Right lobe of liver (tissue), 6 donors: ENCODE measurements around the gene TGM2. TPM values are rescaled to one million over a fixed set of nuclear protein-coding genes. Genes with fewer than 3 reads are reported as not detected.

ENCODE experiments used
- ATAC-seq, 4 donors: fragments of 200-7000 bp; cut with Tn5 transposase; one replicate each; pipeline ENCODE4 v1.9.1; 2020; ENCODE audit warnings: mild to moderate bottlenecking in 4 of 4, moderate library complexity in 4 of 4
- DNase-seq, 3 donors: peaks; one replicate each; pipeline ENCODE4 v3.0.0-alpha.2; 2020
- H3K27ac ChIP-seq, 3 donors: fragments of 200-600 bp; one replicate each; pipeline ENCODE4 v1.8.0; 2022
- H3K27me3 ChIP-seq, 2 donors: fragments of 200-600 bp; one replicate each; pipeline ENCODE4 v1.8.0; 2022
- H3K36me3 ChIP-seq, 4 donors: fragments of 200-600 bp; sonication (generic) in 1 of 4; one replicate each; pipeline versions ENCODE4 v1.5.1 to v1.8.0; 2017 to 2022; ENCODE audit warnings: control low read depth in 1 of 4
- H3K4me1 ChIP-seq, 4 donors: fragments of 200-600 bp; sonication (generic) in 1 of 4; one replicate each; pipeline versions ENCODE4 v1.5.1 to v1.8.0; 2017 to 2022; ENCODE audit warnings: control low read depth in 1 of 4
- H3K4me3 ChIP-seq, 3 donors: fragments of 200-600 bp; one replicate each; pipeline ENCODE4 v1.8.0; 2022
- H3K9me3 ChIP-seq, 4 donors: fragments of 200-600 bp; sonication (generic) in 1 of 4; one replicate each; pipeline versions ENCODE4 v1.5.1 to v1.8.0; 2017 to 2022; ENCODE audit warnings: control low read depth in 1 of 4
- CTCF ChIP-seq, 4 donors: fragments of 200-600 bp in 3 of 4; fragments of 450-650 bp in 1 of 4; IDR thresholded peaks; one replicate each; pipeline versions ENCODE4 v1.5.1 to v1.8.0; 2016 to 2022; ENCODE audit warnings: antibody characterized with exemption in 4 of 4, mild to moderate bottlenecking in 2 of 4
- POLR2A ChIP-seq: fragments of 450-650 bp; IDR thresholded peaks from one replicate; pipeline ENCODE4 v1.6.1; 2017; ENCODE audit warnings: antibody characterized with exemption, mild to moderate bottlenecking
- WGBS: methylation state at CpG from one replicate; pipeline ENCODE4 v1.1.6; 2018; ENCODE audit warnings: low coverage, low lambda C conversion rate; ENCODE audit not compliant: insufficient coverage; ENCODE audit errors: missing lambda C conversion rate; 5-methylcytosine and 5-hydroxymethylcytosine counted together
- intact Hi-C, 2 donors: fragments of 100-400 bp; cut with DNase I; formaldehyde crosslinking; loops; one replicate each; pipeline versions ENCODE4 v1.11.2 to v1.14.1; 2022
- total RNA-seq, 6 experiments: library from RNA; depleted of rRNA in 2 of 6; stranded (reverse); fragments of >200 nt in 2 of 6; fragmentation: NEBNext Ultra II Directional in 3 of 6; extraction: Animal tissue kit (Norgen Biotek cat#: 25700) in 3 of 6; gene quantifications; one replicate each; pipeline versions ENCODE4 v1.1.0 to v1.2.4, GENCODE V29; 2016 to 2023
- donor health status: DM: no; HTN: yes; CAD: no.
- donor health status: DM: no; HTN: no; CAD: no.
- donor health status: DM: no; HTN: no; CAD: no.
- donor health status: DM: no; HTN: yes; CAD: no.
- donor health status: DM: no; HTN: yes; CAD: no.

Gene TGM2
- total RNA-seq, 6 experiments from 2014 or later, result 135 to 940 (median 474) TPM

- H3K27ac ChIP-seq, result no peak overlapping the region
- 59% methylated on average over 2 of the region's 6 CpGs for WGBS
- no peaks in the 10 kb centered on the region for H3K9me3 ChIP-seq
- intact Hi-C loops, result loop anchor here (5.0 to 10.0 kb wide), 2 partner anchors 105 to 112 kb away; no protein-coding TSS in a partner anchor
- ATAC-seq (no peak), DNase-seq (no peak)
- H3K4me3 ChIP-seq, result no peak overlapping the region
- H3K27me3 ChIP-seq, result no peaks in the 10 kb centered on the region
- TF ChIP-seq POLR2A, result no peak
- TF ChIP-seq CTCF (IDR thresholded peaks at IDR 0.05), result no peak
- H3K36me3 ChIP-seq, result no peaks in the 10 kb centered on the region
- peaks cover 2 to 24% (median 10%) of the 10 kb centered on the region in 4 donors for H3K4me1 ChIP-seq
These were observed 4.6 kb upstream of the TGM2 start for GRCh38 chr20:38169636-38170193.

GRCh38 chr20:38168791-38169589 lies 3.9 kb upstream of the TGM2 start:
- intact Hi-C loops, result loop anchor here (5.0 to 10.0 kb wide), 2 partner anchors 104 to 112 kb away; no protein-coding TSS in a partner anchor
- Histone ChIP-seq H3K9me3 (no peaks in the 10 kb centered on the region), H3K4me3 (no peak overlapping the region), H3K27me3 (no peaks in the 10 kb centered on the region), H3K27ac (peak overlapping the region; percentile 56 to 83 (median 61)), H3K36me3 (no peaks in the 10 kb centered on the region), H3K4me1 (peaks cover 2 to 31% (median 10%) of the 10 kb centered on the region in 4 donors)
- ATAC-seq (peak; percentile 41 to 63 (median 54)), DNase-seq (peak; percentile 79 to 89 (median 85))
- TF ChIP-seq CTCF (IDR thresholded peaks at IDR 0.05) (no peak), POLR2A (no peak)
- 48% methylated on average over 6 of the region's 8 CpGs for WGBS

GRCh38 chr20:38167851-38168760 lies 3.0 kb upstream of the TGM2 start:
- peak; percentile 93 to 97 (median 96) for DNase-seq
- intact Hi-C loops, result loop anchor here (5.0 to 10.0 kb wide), 2 partner anchors 103 to 111 kb away; no protein-coding TSS in a partner anchor
- Histone ChIP-seq H3K27me3 (no peaks in the 10 kb centered on the region), H3K9me3 (no peaks in the 10 kb centered on the region), H3K4me1 (peaks cover 2 to 40% (median 10%) of the 10 kb centered on the region in 4 donors), H3K4me3 (no peak overlapping the region), H3K27ac (peak overlapping the region; percentile 56 to 83 (median 61)), H3K36me3 (no peaks in the 10 kb centered on the region)
- 15% methylated on average over 2 of the region's 7 CpGs for WGBS
- ATAC-seq, result peak; percentile 57 to 78 (median 67)
- TF ChIP-seq POLR2A, result peak; percentile 57
- TF ChIP-seq CTCF (IDR thresholded peaks at IDR 0.05), result no peak

GRCh38 chr20:38167328-38167850 lies 2.3 kb upstream of the TGM2 start:
- WGBS, result 68% methylated on average over 6 of the region's 8 CpGs

More at GRCh38 chr20:38167328-38167850, 2.3 kb upstream of the TGM2 start:
- intact Hi-C loops, result loop anchor here (5.0 to 10.0 kb wide), 2 partner anchors 103 to 110 kb away; no protein-coding TSS in a partner anchor
- Histone ChIP-seq H3K36me3 (no peaks in the 10 kb centered on the region), H3K27me3 (no peaks in the 10 kb centered on the region), H3K4me3 (no peak overlapping the region), H3K9me3 (no peaks in the 10 kb centered on the region), H3K4me1 (peaks cover 2 to 47% (median 10%) of the 10 kb centered on the region in 4 donors), H3K27ac (peak overlapping the region in 2 of 3 donors; percentile 56 to 83)
- DNase-seq (no peak), ATAC-seq (no peak)
- no peak for TF ChIP-seq CTCF (IDR thresholded peaks at IDR 0.05)
- TF ChIP-seq POLR2A, result no peak
